DMS 273 (cell line): ENCODE results near the gene AHRR.

Source experiments
- DNase-seq: peaks from one replicate; lab custom pipeline; 2025; ENCODE audit not compliant: unreplicated experiment; lab: John Stamatoyannopoulos, UW

Gene AHRR

GRCh38 chr5:453725-454481 lies 132.4 kb downstream of the AHRR start:
- no peak for DNase-seq

- DNase-seq = no peak
Measured at GRCh38 chr5:454936-455335, 133.4 kb downstream of the AHRR start.

- DNase-seq = no peak
Measured at GRCh38 chr5:455806-456205, 134.3 kb downstream of the AHRR start.

GRCh38 chr5:456351-457194 lies 135.1 kb downstream of the AHRR start:
- DNase-seq = no peak

GRCh38 chr5:457195-457961 lies 135.9 kb downstream of the AHRR start:
- no peak for DNase-seq

GRCh38 chr5:458547-459353 lies 137.2 kb downstream of the AHRR start:
- DNase-seq = no peak

GRCh38 chr5:459562-460272 lies 138.2 kb downstream of the AHRR start:
- no peak for DNase-seq

- no peak for DNase-seq
Measured at GRCh38 chr5:460273-460625, 138.7 kb downstream of the AHRR start.

- DNase-seq = no peak
Measured at GRCh38 chr5:462051-462481, 140.6 kb downstream of the AHRR start.

- DNase-seq = no peak
Measured at GRCh38 chr5:463301-463700, 141.8 kb downstream of the AHRR start.

- DNase-seq = no peak
Measured at GRCh38 chr5:463952-464351, 142.4 kb downstream of the AHRR start.

GRCh38 chr5:464446-464842 lies 142.9 kb downstream of the AHRR start:
- no peak for DNase-seq

- DNase-seq = no peak
Measured at GRCh38 chr5:464843-465590, 143.5 kb downstream of the AHRR start.

- no peak for DNase-seq
Measured at GRCh38 chr5:465591-466403, 144.3 kb downstream of the AHRR start.

GRCh38 chr5:466661-467310 lies 145.3 kb downstream of the AHRR start:
- no peak for DNase-seq

- DNase-seq = no peak
Measured at GRCh38 chr5:468401-468800, 146.9 kb downstream of the AHRR start.

- DNase-seq = no peak
Measured at GRCh38 chr5:469752-470483, 148.4 kb downstream of the AHRR start.
